Prostate gland (tissue), 2 donors: ENCODE measurements around the gene SLC45A2. TPM values are rescaled to one million over a fixed set of nuclear protein-coding genes. Genes with fewer than 3 reads are reported as not detected.

Source experiments
- DNase-seq: peaks from one replicate; pipeline ENCODE4 v3.0.0-alpha.2; 2019; ENCODE audit warnings: low spot score
- H3K27ac ChIP-seq, 2 donors: fragments of 200-600 bp; sonication (generic); 2 replicates each; pipeline ENCODE4 v1.5.1; 2017 to 2019
- H3K27me3 ChIP-seq: fragments of 200-600 bp; sonication (generic); replicated peaks from 2 replicates; pipeline ENCODE4 v1.5.1; 2019; ENCODE audit not compliant: insufficient read depth
- H3K36me3 ChIP-seq, 2 donors: fragments of 200-600 bp; sonication (generic); 1 replicate in 1 of 2; 2 replicates in 1 of 2; pipeline versions ENCODE4 v1.5.1 to v1.8.1; 2017 to 2019
- H3K4me1 ChIP-seq: fragments of 200-600 bp; sonication (generic); replicated peaks from 2 replicates; pipeline ENCODE4 v1.5.1; 2019
- H3K4me3 ChIP-seq, 2 donors: fragments of 200-600 bp; sonication (generic); 2 replicates each; pipeline ENCODE4 v1.5.1; 2017 to 2019
- H3K9me3 ChIP-seq: fragments of 200-600 bp; sonication (generic); 2 replicates; pipeline ENCODE4 v1.5.1; 2017
- POLR2A ChIP-seq: fragments of 450-650 bp; IDR thresholded peaks from one replicate; pipeline ENCODE4 v1.6.1; 2016; ENCODE audit warnings: antibody characterized with exemption, mild to moderate bottlenecking
- POLR2AphosphoS5 ChIP-seq: sonication (generic); formaldehyde crosslinking; IDR thresholded peaks from one replicate; pipeline ENCODE4 v1.6.1; 2017; ENCODE audit warnings: antibody characterized with exemption
- WGBS: methylation state at CpG from one replicate; pipeline ENCODE4 v1.1.5; 2018; 5-methylcytosine and 5-hydroxymethylcytosine counted together
- intact Hi-C: fragments of 100-400 bp; cut with DNase I; formaldehyde crosslinking; loops from one replicate; pipeline ENCODE4 v1.14.2; 2022
- total RNA-seq, 2 donors: library from RNA; depleted of rRNA; stranded (reverse); fragments of >200 nt; gene quantifications; one replicate each; pipeline ENCODE4 v1.1.0, GENCODE V29; 2016
- TF ChIP-seq, protein P1 (sequence below), 4 experiments: fragments of 200-600 bp in 2 of 4; fragments of 450-650 bp in 2 of 4; sonication (generic) in 2 of 4; IDR thresholded peaks; 1 replicate in 3 of 4; 2 replicates in 1 of 4; pipeline ENCODE4 v1.5.1; 2016 to 2019; ENCODE audit warnings: antibody characterized with exemption in 4 of 4, mild to moderate bottlenecking in 2 of 4, moderate library complexity in 2 of 4

The SLC45A2 gene
- total RNA-seq, 2 donors from 2014 or later = 0.09 TPM; not detected in 1

DNA sequence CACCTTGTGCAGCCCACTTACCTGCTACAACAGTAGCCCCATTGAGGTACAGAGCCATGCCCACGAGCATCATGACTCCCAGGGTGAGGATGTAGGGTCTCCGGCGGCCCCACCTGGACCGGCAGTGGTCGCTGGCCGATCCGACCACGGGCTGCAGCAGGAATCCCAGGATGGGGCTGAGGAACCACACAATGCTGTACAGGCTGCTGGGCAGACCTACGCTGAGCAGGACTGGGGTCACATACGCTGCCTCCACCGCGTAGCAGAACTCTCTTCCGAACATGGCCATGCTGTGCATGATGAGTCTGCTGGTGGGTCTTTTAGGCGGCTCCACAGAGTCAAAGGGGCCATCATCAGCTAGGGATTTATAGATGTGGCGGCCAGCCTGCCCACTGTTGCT, 315 bp downstream of the SLC45A2 start:
- intact Hi-C loops = no loop called here
- Histone ChIP-seq H3K4me3 (no peak overlapping the region), H3K36me3 (no peaks in the 10 kb centered on the region), H3K9me3 (no peaks in the 10 kb centered on the region), H3K27me3 (no peaks in the 10 kb centered on the region), H3K27ac (no peak overlapping the region), H3K4me1 (no peaks in the 10 kb centered on the region)
- 94% methylated on average over 15 of the region's 15 CpGs for WGBS
- TF ChIP-seq, protein P1, sequence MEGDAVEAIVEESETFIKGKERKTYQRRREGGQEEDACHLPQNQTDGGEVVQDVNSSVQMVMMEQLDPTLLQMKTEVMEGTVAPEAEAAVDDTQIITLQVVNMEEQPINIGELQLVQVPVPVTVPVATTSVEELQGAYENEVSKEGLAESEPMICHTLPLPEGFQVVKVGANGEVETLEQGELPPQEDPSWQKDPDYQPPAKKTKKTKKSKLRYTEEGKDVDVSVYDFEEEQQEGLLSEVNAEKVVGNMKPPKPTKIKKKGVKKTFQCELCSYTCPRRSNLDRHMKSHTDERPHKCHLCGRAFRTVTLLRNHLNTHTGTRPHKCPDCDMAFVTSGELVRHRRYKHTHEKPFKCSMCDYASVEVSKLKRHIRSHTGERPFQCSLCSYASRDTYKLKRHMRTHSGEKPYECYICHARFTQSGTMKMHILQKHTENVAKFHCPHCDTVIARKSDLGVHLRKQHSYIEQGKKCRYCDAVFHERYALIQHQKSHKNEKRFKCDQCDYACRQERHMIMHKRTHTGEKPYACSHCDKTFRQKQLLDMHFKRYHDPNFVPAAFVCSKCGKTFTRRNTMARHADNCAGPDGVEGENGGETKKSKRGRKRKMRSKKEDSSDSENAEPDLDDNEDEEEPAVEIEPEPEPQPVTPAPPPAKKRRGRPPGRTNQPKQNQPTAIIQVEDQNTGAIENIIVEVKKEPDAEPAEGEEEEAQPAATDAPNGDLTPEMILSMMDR (IDR thresholded peaks at IDR 0.05) = no peak
- TF ChIP-seq POLR2AphosphoS5 (no peak), POLR2A (no peak)
- DNase-seq = no peak

DNA sequence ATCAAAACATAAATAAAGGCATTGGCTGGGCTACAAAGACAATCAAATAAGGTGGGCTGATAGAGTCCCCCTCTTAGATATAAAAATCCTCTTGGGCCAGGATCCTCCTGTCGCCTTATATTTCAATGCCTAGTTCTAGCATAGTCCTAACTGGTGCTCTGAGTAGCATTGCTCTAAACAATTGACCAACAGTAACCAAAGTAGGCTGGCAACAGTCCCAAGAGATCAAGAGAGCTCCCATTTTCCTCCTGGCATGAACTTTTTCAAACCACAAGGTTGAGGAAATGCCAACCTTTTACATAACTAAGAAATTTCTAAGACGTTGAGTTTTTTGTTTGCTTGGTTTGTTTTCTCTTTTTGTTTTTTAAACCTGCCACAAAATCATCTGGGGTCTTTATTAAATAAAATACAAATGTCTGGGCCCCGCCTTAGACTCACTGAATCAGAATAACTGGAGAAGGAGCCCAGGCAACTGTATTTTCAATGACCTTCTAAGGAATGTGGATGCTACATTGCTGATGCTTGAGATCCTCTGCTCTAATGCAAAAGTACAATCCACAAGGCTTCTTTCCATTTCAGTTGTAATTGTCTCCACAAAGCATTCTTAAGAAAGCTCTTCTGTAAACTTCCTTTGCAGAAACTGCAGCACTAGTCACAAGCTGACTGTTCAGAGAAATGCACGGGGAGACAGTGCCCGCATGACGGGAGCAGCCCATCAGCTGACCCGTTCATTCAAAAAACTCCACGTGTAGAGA, 2.9 kb downstream of the SLC45A2 start:
- intact Hi-C loops = no loop called here
- Histone ChIP-seq H3K4me1 (no peaks in the 10 kb centered on the region), H3K27ac (no peak overlapping the region), H3K4me3 (no peak overlapping the region), H3K9me3 (no peaks in the 10 kb centered on the region), H3K27me3 (no peaks in the 10 kb centered on the region), H3K36me3 (no peaks in the 10 kb centered on the region)
- TF ChIP-seq, protein P1 (IDR thresholded peaks at IDR 0.05) = no peak
- TF ChIP-seq POLR2A (no peak), POLR2AphosphoS5 (no peak)
- no peak for DNase-seq
- WGBS = 82% methylated on average over 8 of the region's 8 CpGs

- no peak for DNase-seq
- Histone ChIP-seq H3K9me3 (no peaks in the 10 kb centered on the region), H3K27me3 (no peaks in the 10 kb centered on the region), H3K4me3 (no peak overlapping the region), H3K36me3 (no peaks in the 10 kb centered on the region), H3K27ac (no peak overlapping the region), H3K4me1 (no peaks in the 10 kb centered on the region)
- whole genome bisulfite sequencing = 91% methylated on average over 3 of the region's 3 CpGs
- intact Hi-C loops = no loop called here
- TF ChIP-seq POLR2AphosphoS5 (no peak), POLR2A (no peak)
- TF ChIP-seq, protein P1 (IDR thresholded peaks at IDR 0.05) = no peak
These were observed 4.5 kb downstream of the SLC45A2 start for GRCh38 chr5:33980030-33980429.

- H3K36me3 ChIP-seq = no peaks in the 10 kb centered on the region
- no peak for DNase-seq
- H3K4me1 ChIP-seq = no peaks in the 10 kb centered on the region
- H3K4me3 ChIP-seq = no peak overlapping the region
- no peaks in the 10 kb centered on the region for H3K27me3 ChIP-seq
- intact Hi-C loops = loop anchor here (10.0 kb wide), 1 partner anchor 544 kb away; no protein-coding TSS in a partner anchor
- no peak overlapping the region for H3K27ac ChIP-seq
- no peaks in the 10 kb centered on the region for H3K9me3 ChIP-seq
- 81% methylated on average over 1 of the region's 1 CpG for WGBS
- no peak for TF ChIP-seq POLR2AphosphoS5
- no peak for TF ChIP-seq POLR2A
- TF ChIP-seq, protein P1 (IDR thresholded peaks at IDR 0.05) = no peak
These were observed 6.2 kb downstream of the SLC45A2 start for GRCh38 chr5:33978306-33978705.

DNA sequence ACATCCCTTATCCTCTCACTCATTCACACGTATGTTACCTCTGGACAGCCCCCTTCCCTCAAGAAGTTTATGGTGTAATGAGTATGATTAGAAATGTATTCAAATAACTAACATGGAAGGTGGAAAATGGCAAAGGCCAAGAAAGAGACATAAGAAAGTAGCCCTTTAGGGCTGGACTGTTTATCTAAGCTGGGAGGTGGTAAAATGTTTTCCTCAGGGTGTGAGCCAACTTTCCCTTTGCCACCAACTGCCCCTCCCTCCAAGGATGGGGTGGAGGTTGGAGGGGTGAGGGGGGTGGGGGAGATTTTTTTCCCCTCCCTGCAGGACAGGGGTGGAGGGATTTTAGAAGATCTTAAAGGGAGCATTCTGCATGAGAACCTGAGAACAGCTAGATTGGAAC, 8.2 kb downstream of the SLC45A2 start:
- Histone ChIP-seq H3K36me3 (no peaks in the 10 kb centered on the region), H3K9me3 (no peaks in the 10 kb centered on the region), H3K4me1 (no peaks in the 10 kb centered on the region), H3K27ac (no peak overlapping the region), H3K4me3 (no peak overlapping the region), H3K27me3 (no peaks in the 10 kb centered on the region)
- no peak for DNase-seq
- intact Hi-C loops = loop anchor here (10.0 kb wide), 1 partner anchor 542 kb away; no protein-coding TSS in a partner anchor
- no peak for TF ChIP-seq POLR2AphosphoS5
- TF ChIP-seq, protein P1 (IDR thresholded peaks at IDR 0.05) = no peak
- TF ChIP-seq POLR2A = no peak
- 44% methylated on average over 1 of the region's 1 CpG for WGBS
